ENCODE results near the gene LHPP.

LHPP gene

GRCh38 chr10:124557648-124558338 lies 96.2 kb downstream of the LHPP start:
- no peak for DNase-seq (ENCODE audit: low read depth)

- DNase-seq (ENCODE audit: low read depth), result peak; percentile 26
Measured at GRCh38 chr10:124558339-124559321, 97.0 kb downstream of the LHPP start.

- DNase-seq (ENCODE audit: low read depth), result no peak
Measured at GRCh38 chr10:124559372-124560132, 97.9 kb downstream of the LHPP start.

GRCh38 chr10:124560377-124561105 lies 98.9 kb downstream of the LHPP start:
- peak; percentile 84 for DNase-seq (ENCODE audit: low read depth)

- no peak for DNase-seq (ENCODE audit: low read depth)
Measured at GRCh38 chr10:124561206-124561605, 99.6 kb downstream of the LHPP start.

GRCh38 chr10:124562425-124563060 lies 100.9 kb downstream of the LHPP start:
- DNase-seq (ENCODE audit: low read depth), result peak; percentile 10

- DNase-seq (ENCODE audit: low read depth), result no peak
Measured at GRCh38 chr10:124563320-124564040, 101.9 kb downstream of the LHPP start.

- no peak for DNase-seq (ENCODE audit: low read depth)
Measured at GRCh38 chr10:124564881-124565280, 103.3 kb downstream of the LHPP start.

GRCh38 chr10:124565565-124566221 lies 104.1 kb downstream of the LHPP start:
- DNase-seq (ENCODE audit: low read depth), result peak; percentile 16

GRCh38 chr10:124566222-124566888 lies 104.7 kb downstream of the LHPP start:
- DNase-seq (ENCODE audit: low read depth), result no peak

- DNase-seq (ENCODE audit: low read depth), result no peak
Measured at GRCh38 chr10:124566981-124567835, 105.6 kb downstream of the LHPP start.

GRCh38 chr10:124568339-124568738 lies 106.7 kb downstream of the LHPP start:
- DNase-seq (ENCODE audit: low read depth), result no peak

GRCh38 chr10:124568848-124569622 lies 107.4 kb downstream of the LHPP start:
- no peak for DNase-seq (ENCODE audit: low read depth)

- no peak for DNase-seq (ENCODE audit: low read depth)
Measured at GRCh38 chr10:124569623-124570470, 108.2 kb downstream of the LHPP start.

GRCh38 chr10:124570646-124571045 lies 109.0 kb downstream of the LHPP start:
- DNase-seq (ENCODE audit: low read depth), result no peak

- no peak for DNase-seq (ENCODE audit: low read depth)
Measured at GRCh38 chr10:124572751-124573150, 111.1 kb downstream of the LHPP start.

Data from iris pigment epithelial cell (primary cell).